Fibroblast of lung (primary cell): Measurements from ENCODE around the gene TTC23. TPM values are rescaled to one million over a fixed set of nuclear protein-coding genes. Genes with fewer than 3 reads are reported as not detected.
A peak's percentile ranks its signal among the peaks of the same experiment; 100 is the strongest.

ENCODE experiments used
- DNase-seq, 2 donors: peaks; one replicate each; pipeline versions ENCODE4 v3.0.0 to v3.0.0-alpha.2; 2010; ENCODE audit warnings: low read depth in 2 of 2
- H2AFZ ChIP-seq: 2 replicates; pipeline ENCODE4 v1.5.1; 2012; ENCODE audit warnings: low read length, control low read depth, inconsistent platforms
- H3K27ac ChIP-seq: 2 replicates; pipeline ENCODE4 v1.5.1; 2011; ENCODE audit warnings: low read length, control low read depth; ENCODE audit not compliant: insufficient read depth
- H3K27me3 ChIP-seq: 2 replicates; pipeline ENCODE4 v1.5.1; 2011; ENCODE audit warnings: mild to moderate bottlenecking, low read length; ENCODE audit not compliant: control insufficient read depth, insufficient read depth
- H3K36me3 ChIP-seq: 2 replicates; pipeline ENCODE4 v1.5.1; 2011; ENCODE audit warnings: low read length; ENCODE audit not compliant: control insufficient read depth, insufficient read depth
- H3K4me1 ChIP-seq: 2 replicates; pipeline ENCODE4 v1.5.1; 2011; ENCODE audit warnings: low read length; ENCODE audit not compliant: control insufficient read depth, insufficient read depth; ENCODE audit errors: extremely low read depth
- H3K4me2 ChIP-seq: 2 replicates; pipeline ENCODE4 v1.5.1; 2011; ENCODE audit warnings: low read length, control low read depth; ENCODE audit not compliant: insufficient read depth; ENCODE audit errors: extremely low read depth
- H3K4me3 ChIP-seq, 4 experiments: fragments of 200-600 bp in 1 of 4; sonication (generic) in 1 of 4; replicated peaks in 1 of 4; 2 replicates each; pipeline ENCODE4 v1.5.1; 2011 to 2016; ENCODE audit warnings: low read length in 4 of 4, low read depth in 3 of 4, mild to moderate bottlenecking in 3 of 4, control low read depth in 2 of 4, inconsistent platforms in 1 of 4, mixed read lengths in 1 of 4; ENCODE audit not compliant: insufficient read depth in 1 of 4; ENCODE audit errors: control extremely low read depth in 1 of 4
- H3K79me2 ChIP-seq: 2 replicates; pipeline ENCODE4 v1.5.1; 2012; ENCODE audit warnings: mild to moderate bottlenecking, low read length, inconsistent platforms; ENCODE audit not compliant: control insufficient read depth, insufficient read depth
- H3K9ac ChIP-seq: 2 replicates; pipeline ENCODE4 v1.5.1; 2011; ENCODE audit warnings: mild to moderate bottlenecking, low read length, control low read depth; ENCODE audit not compliant: insufficient read depth
- H3K9me3 ChIP-seq: 2 replicates; pipeline ENCODE4 v1.5.1; 2012; ENCODE audit warnings: low read depth, low read length; ENCODE audit not compliant: control insufficient read depth, insufficient read depth
- H4K20me1 ChIP-seq: 2 replicates; pipeline ENCODE4 v1.5.1; 2011; ENCODE audit warnings: low read length; ENCODE audit not compliant: control insufficient read depth, insufficient read depth; ENCODE audit errors: extremely low read depth
- CTCF ChIP-seq, 2 donors: IDR thresholded peaks in 1 of 2; conservative IDR thresholded peaks in 1 of 2; 1 replicate in 1 of 2; 2 replicates in 1 of 2; pipeline ENCODE4 v1.5.1; 2011 to 2012; ENCODE audit warnings: low read length in 2 of 2, control low read depth in 1 of 2, inconsistent platforms in 1 of 2, low read depth in 1 of 2, mild to moderate bottlenecking in 1 of 2
- EZH2 ChIP-seq: IDR thresholded peaks from 2 replicates; pipeline ENCODE4 v1.5.1; 2012; ENCODE audit warnings: low read length, control low read depth, mild to moderate bottlenecking; ENCODE audit errors: missing control alignments
- polyA plus RNA-seq, 2 donors: library from polyadenylated mRNA; depleted of rRNA in 1 of 2; stranded (reverse) in 1 of 2; unstranded in 1 of 2; fragments of >200 nt; gene quantifications; 2 replicates each; pipeline ENCODE4 v1.2.1, GENCODE V29; 2011 to 2012; ENCODE audit warnings: missing spikeins in 1 of 2
- total RNA-seq: library from RNA; depleted of rRNA; stranded (reverse); fragments of >200 nt; gene quantifications from 2 replicates; pipeline ENCODE4 v1.2.1, GENCODE V29; 2014

The TTC23 gene
- total and polyA plus RNA-seq, 2 donors (not counting 1 experiment from before 2014, with no cell fraction given), result 3.5 to 30.4 TPM

- peaks cover 7% of the 10 kb centered on the region for H3K4me1 ChIP-seq
- peak overlapping the region; percentile 95 for H3K27ac ChIP-seq
- H3K9me3 ChIP-seq, result no peaks in the 10 kb centered on the region
- no peak overlapping the region for H3K9ac ChIP-seq
- no peaks in the 10 kb centered on the region for H3K27me3 ChIP-seq
- H3K4me2 ChIP-seq, result peak overlapping the region; percentile 99
- no peaks in the 10 kb centered on the region for H3K36me3 ChIP-seq
- TF ChIP-seq EZH2, result no peak
- no peak for TF ChIP-seq CTCF (conservative IDR thresholded peaks at IDR 0.05 in 1 of 2, IDR thresholded peaks at IDR 0.05 in 1 of 2; ENCODE audit: low read depth in 1 of 2, low read length in 2 of 2)
- H3K4me3 ChIP-seq, result peak overlapping the region; percentile 69 to 97 (median 90)
- peaks cover 16% of the 10 kb centered on the region for H3K79me2 ChIP-seq
- H2AFZ ChIP-seq, result no peak overlapping the region
- DNase-seq, result no peak
- H4K20me1 ChIP-seq, result no peaks in the 10 kb centered on the region
Observed at GRCh38 chr15:99250001-99250400, 620 bp upstream of the TTC23 start.

GRCh38 chr15:99248000-99248715 is 1.2 kb downstream of the TTC23 start:
- DNase-seq, result no peak
- H3K36me3 ChIP-seq, result no peaks in the 10 kb centered on the region
- H4K20me1 ChIP-seq, result no peaks in the 10 kb centered on the region
- peak overlapping the region; percentile 88 for H3K27ac ChIP-seq
- no peak for TF ChIP-seq EZH2
- TF ChIP-seq CTCF (conservative IDR thresholded peaks at IDR 0.05 in 1 of 2, IDR thresholded peaks at IDR 0.05 in 1 of 2; ENCODE audit: low read depth in 1 of 2, low read length in 2 of 2), result no peak
- H3K27me3 ChIP-seq, result no peaks in the 10 kb centered on the region
- peak overlapping the region; percentile 64 for H3K4me2 ChIP-seq
- H3K9ac ChIP-seq, result no peak overlapping the region
- peak overlapping the region; percentile 69 to 97 (median 90) for H3K4me3 ChIP-seq
- peaks cover 4% of the 10 kb centered on the region for H3K4me1 ChIP-seq
- no peak overlapping the region for H2AFZ ChIP-seq
- peaks cover 17% of the 10 kb centered on the region for H3K79me2 ChIP-seq
- H3K9me3 ChIP-seq, result no peaks in the 10 kb centered on the region

GRCh38 chr15:99247062-99247461 is 2.3 kb downstream of the TTC23 start:
- H3K4me3 ChIP-seq, result peak overlapping the region in 1 of 4 experiments; percentile 15
- H3K27me3 ChIP-seq, result no peaks in the 10 kb centered on the region
- H3K79me2 ChIP-seq, result peaks cover 16% of the 10 kb centered on the region
- H3K9ac ChIP-seq, result no peak overlapping the region
- no peaks in the 10 kb centered on the region for H3K9me3 ChIP-seq
- H3K27ac ChIP-seq, result no peak overlapping the region
- no peaks in the 10 kb centered on the region for H4K20me1 ChIP-seq
- no peak for DNase-seq
- no peaks in the 10 kb centered on the region for H3K36me3 ChIP-seq
- H3K4me1 ChIP-seq, result peaks cover 2% of the 10 kb centered on the region
- TF ChIP-seq CTCF (conservative IDR thresholded peaks at IDR 0.05 in 1 of 2, IDR thresholded peaks at IDR 0.05 in 1 of 2; ENCODE audit: low read depth in 1 of 2, low read length in 2 of 2) (no peak), EZH2 (no peak)
- peak overlapping the region; percentile 32 for H3K4me2 ChIP-seq
- H2AFZ ChIP-seq, result no peak overlapping the region
